HEK293T (cell line): ENCODE measurements around the gene TFDP1.

Source experiments
- CTBP1 ChIP-seq: fragments of 450-650 bp; IDR thresholded peaks from 2 replicates; pipeline ENCODE4 v1.6.1; 2016; ENCODE audit warnings: borderline replicate concordance
- FOXM1 ChIP-seq: fragments of 450-650 bp; IDR thresholded peaks from 2 replicates; pipeline ENCODE4 v1.6.1; 2017; ENCODE audit warnings: mild to moderate bottlenecking, borderline replicate concordance
- SP1 ChIP-seq: fragments of 450-650 bp; IDR thresholded peaks from 2 replicates; pipeline ENCODE4 v1.6.1; 2017
- TARDBP ChIP-seq: fragments of 450-650 bp; IDR thresholded peaks from 2 replicates; pipeline ENCODE4 v1.6.1; 2016

DNA sequence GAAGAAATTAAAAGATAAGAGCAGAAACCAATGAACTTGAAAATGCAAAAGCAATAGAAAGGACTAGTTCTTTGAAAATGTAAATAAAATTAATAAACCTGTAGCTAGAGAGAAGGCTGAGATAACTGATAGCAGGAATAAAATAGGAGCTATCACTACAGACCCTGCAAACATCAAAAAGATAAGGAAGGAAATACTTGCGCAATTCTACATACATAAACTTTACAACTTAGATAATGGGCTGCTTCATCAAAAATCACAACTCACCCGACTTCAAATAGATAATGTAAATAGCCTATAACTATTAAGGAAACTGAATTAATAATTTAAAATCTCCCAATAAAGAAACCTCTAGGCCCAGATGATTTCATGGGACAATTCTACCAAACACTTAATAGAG, 77.0 kb downstream of the TFDP1 start:
- TF ChIP-seq SP1: no peak
- TF ChIP-seq CTBP1: no peak
- TF ChIP-seq TARDBP: no peak
- no peak for TF ChIP-seq FOXM1
